Muscle of back (tissue), 11 donors: Measurements from ENCODE around the gene BOD1L2. TPM values are rescaled to one million over a fixed set of nuclear protein-coding genes. Genes with fewer than 3 reads are reported as not detected.

Experiments
- DNase-seq, 3 donors: peaks; one replicate each; pipeline versions ENCODE4 v3.0.0 to v3.0.0-alpha.2; 2013
- polyA plus RNA-seq, 10 donors: library from polyadenylated mRNA; unstranded; fragments of 120-200 nt; gene quantifications; one replicate each; pipeline ENCODE4 v1.2.1, GENCODE V29; 2013; ENCODE audit not compliant: insufficient read length in 10 of 10

Gene BOD1L2
- polyA plus RNA-seq, 10 donors = not detected

DNA sequence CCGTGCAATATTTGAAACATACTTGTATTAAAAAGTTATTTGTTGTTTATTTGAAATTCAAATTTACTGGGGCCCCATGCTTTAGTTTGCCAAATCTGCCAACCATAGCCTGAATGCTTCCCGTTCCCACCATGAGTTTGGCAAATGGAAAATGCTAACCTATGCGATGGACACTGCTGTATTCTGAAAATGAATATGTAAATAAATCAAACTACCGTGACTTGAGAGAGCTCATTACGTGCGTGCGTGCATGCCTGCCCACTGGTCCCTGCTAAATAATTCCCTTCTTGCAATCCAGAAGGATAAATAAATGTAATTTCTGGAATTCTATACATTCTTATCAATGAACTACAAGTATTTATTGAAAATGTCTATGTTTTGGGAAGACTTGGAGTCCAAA is 3.2 kb downstream of the BOD1L2 start:
- DNase-seq = no peak

DNA sequence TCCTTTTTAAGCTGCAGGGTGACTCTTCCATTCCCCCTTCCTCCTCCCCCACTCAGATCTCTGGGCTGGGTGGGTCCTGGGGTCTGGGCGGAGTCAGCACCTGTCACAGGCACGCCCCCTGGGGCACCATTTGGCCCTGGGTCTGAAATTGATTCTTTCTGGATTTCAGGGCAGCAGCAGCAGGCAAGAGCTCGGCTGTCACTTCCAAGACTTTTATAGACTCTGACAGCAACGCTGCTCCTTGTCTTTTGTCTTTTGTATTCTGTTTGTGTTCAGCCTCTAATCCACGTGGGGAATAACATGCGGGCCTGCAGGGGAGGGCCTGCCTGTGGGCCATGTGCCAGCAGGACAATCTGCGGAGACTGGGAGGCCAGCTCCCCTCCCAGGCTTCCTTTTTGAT is 3.9 kb downstream of the BOD1L2 start:
- DNase-seq = peak; percentile 7 to 34 (median 7)

DNA sequence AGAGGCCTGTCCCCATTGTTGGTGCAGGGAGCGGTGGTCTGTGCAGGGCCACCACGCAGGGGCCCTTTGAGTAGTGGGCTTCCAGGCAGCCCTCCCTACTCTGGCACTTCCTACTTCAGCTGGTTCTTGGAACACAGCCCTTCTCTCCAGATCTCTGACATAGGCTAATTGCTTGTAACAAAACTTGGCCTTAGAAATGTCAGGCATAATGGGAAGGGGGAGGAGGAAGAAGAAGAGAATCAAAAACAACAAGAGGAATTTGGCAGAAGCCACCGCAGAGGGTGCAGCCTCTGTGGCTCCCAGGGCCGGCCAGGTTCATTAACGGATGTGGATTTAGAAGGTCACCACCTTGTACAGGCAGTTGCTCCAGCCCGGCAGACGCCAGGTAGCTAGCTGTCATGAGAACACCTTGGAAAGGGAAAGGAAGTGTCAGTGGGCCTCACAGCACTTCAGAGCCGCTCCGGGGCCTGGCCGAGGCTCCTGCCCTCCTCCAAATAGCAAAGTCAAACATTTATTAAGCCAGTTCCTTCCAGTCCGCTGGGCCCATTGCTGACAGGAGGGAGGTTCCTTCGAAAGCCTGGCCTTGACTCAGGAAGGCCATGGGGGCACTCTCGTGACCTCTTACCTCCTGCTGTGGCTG is 7.4 kb downstream of the BOD1L2 start:
- no peak for DNase-seq

DNA sequence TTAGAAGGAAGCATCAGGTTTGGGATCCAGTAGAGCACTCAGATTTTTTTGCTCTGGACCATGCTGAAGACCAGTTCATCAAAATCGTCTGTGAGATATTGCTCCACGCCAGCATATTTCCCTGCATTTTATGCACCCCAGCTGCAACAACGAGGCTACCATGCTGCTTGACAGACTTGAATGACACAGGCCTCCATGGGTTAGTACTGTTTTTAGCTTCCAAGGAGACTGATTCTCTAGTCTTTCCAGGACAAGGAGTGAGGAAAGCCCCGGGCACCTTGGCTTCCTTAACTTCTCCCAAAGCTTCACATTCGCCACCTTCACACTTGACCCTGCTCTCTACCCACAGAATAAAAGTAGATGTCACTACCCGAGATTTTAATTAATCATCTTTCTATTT is 17.5 kb downstream of the BOD1L2 start:
- no peak for DNase-seq

DNA sequence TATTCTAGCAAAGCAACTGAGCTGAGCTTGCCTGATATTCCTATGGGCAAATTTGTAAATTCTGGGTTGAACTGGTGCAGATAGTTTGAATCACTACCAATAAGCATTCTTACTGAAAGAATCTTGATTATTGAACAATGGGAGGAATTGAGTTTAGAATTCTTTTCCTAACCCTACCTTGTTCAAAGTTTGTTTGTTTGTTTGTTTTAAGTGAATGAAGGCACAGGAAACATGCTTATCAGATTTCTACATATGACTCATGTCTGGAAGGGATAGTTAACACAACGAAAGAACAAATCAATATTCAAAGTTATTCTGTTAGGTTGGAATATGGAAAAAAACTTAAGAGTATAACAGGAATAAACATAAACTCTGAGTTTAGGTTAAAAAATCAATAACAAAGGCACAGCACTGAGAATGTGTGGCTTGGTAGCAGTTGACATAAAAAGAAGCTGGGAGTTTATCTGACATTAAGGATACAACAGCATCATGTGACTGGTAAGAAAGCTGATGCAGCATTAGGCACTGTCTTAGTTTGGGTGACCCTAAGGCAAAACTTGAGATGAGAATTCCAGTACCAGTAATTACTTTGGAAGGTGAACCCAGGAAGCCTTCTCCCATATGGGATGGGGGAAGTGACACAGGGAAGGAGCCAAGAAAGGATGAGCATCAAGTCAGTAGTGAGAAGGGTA is 20.9 kb downstream of the BOD1L2 start:
- DNase-seq = no peak

DNA sequence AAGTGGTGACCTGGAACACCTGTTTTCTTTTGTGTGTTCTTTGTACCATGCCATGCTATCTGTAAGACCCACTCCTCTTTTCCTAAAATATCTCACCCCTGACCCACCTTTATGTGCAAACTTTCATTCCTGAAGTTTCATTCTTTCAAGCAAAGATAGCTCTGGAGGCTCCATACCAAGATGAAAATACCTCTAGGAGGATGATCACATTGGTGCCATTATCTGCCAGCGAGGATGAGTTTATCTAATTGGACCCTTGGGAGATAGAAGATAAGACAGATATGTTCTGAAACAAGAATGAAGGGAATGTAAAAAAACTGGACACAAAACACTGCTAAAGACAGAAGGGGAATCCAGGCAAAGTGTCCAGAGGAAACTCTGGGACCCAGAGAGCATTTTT is 24.1 kb downstream of the BOD1L2 start:
- DNase-seq = no peak

DNA sequence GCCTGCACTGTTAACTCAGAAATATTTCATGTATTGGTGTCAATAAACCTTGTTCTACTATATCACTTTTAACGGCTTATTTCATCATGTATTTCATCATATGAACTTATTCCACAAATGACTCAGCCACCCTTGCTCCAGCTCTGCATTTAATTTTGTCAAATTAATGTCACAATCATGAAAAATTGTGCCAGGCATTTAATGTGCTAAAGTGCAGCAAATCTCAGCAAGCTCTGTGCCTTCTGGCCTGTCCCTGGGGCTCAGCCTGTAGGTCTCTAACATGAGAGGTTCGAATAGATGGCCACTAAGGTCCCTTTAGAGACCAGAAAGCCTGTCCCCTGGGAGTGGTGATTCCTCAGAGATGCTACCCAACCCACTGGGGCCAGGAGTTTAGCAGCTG is 28.6 kb downstream of the BOD1L2 start:
- no peak for DNase-seq

DNA sequence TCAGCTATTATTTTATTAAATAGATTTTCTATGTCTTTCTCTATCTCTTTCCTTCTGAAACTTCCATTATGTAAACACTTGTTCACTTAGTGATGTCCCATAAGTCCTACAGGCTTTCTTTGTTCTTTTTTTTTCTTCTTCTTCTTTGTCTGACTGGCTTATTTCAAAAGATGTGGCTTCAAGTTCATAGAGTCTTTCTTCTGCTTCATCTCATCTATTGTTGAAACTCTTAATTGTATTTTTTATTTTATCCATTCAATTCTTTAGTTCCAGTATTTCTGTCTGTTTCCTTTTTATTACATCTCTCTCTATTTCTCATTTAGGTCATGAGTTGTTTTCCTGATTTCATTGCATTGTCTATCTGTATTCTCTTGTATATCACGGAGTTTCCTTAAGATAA is 38.5 kb downstream of the BOD1L2 start:
- no peak for DNase-seq

GRCh38 chr18:57188851-57189557 is 42.1 kb downstream of the BOD1L2 start:
- no peak for DNase-seq

- DNase-seq = no peak
Observed at GRCh38 chr18:57190026-57190425, 43.1 kb downstream of the BOD1L2 start.

DNA sequence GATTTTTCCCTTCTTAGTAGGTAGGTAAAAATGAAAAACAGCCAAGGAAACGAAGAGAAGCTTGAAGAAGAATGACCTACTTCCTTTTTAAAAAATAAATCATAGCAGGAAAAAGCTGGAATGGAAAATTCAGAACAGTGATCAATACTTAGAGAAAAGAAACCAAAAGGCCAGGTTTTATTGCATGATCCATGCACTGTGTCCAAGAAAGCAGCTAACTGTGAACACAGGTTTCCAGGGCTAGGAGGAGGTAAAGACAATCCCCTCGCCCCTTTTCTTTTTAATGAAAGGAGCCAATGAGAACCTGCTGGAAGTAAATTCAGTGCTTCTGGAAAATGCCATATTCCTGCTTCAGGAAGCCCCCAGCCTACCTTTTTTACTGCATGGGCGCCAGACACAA is 47.2 kb downstream of the BOD1L2 start:
- no peak for DNase-seq

DNA sequence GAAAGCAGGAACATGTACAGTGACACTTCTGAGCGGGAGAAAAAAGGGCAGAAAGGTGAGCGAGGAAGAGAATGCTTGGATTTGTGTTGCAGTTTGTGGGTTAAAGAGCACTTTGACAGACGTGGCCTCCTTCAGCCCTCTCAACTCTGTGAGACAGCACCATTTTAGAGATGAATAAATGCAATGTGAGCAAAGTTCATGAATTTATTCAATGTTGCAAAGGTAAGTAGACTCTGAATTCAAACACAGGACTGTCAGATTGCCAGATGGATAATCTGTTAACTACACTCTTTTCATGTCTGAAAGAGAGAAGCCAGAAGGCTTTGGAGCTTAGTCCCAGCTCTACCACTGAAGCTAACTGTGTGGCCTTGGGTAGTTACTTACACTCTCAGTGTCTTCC is 47.7 kb downstream of the BOD1L2 start:
- no peak for DNase-seq

GRCh38 chr18:57195341-57195740 is 48.5 kb downstream of the BOD1L2 start:
- no peak for DNase-seq

GRCh38 chr18:57197261-57197660 is 50.4 kb downstream of the BOD1L2 start:
- no peak for DNase-seq

GRCh38 chr18:57198073-57198472 is 51.2 kb downstream of the BOD1L2 start:
- no peak for DNase-seq

Other genes starting within 250 kb of the BOD1L2 start
- gene ST8SIA3, start 205.5 kb downstream of the BOD1L2 start, polyA plus RNA-seq = under 1 TPM in 7 of 10 donors, not detected in 3; 0.01 to 0.75 (median 0.10) TPM